ENCODE data around the gene MTCL1.

Gene MTCL1

GRCh38 chr18:8810157-8810556 is 104.8 kb downstream of the MTCL1 start:
- DNase-seq (ENCODE audit: low read depth in 2 of 2): no peak

- no peak for DNase-seq (ENCODE audit: low read depth in 2 of 2)
Observed at GRCh38 chr18:8811115-8811514, 105.8 kb downstream of the MTCL1 start.

GRCh38 chr18:8812631-8813030 is 107.3 kb downstream of the MTCL1 start:
- DNase-seq (ENCODE audit: low read depth in 2 of 2): no peak

- no peak for DNase-seq (ENCODE audit: low read depth in 2 of 2)
Observed at GRCh38 chr18:8813611-8814010, 108.3 kb downstream of the MTCL1 start.

- DNase-seq (ENCODE audit: low read depth in 2 of 2): no peak
Observed at GRCh38 chr18:8814206-8814605, 108.8 kb downstream of the MTCL1 start.

- no peak for DNase-seq (ENCODE audit: low read depth in 2 of 2)
Observed at GRCh38 chr18:8816220-8816619, 110.9 kb downstream of the MTCL1 start.

GRCh38 chr18:8816816-8817215 is 111.5 kb downstream of the MTCL1 start:
- DNase-seq (ENCODE audit: low read depth in 2 of 2): no peak

GRCh38 chr18:8818982-8819381 is 113.6 kb downstream of the MTCL1 start:
- DNase-seq (ENCODE audit: low read depth in 2 of 2): no peak

GRCh38 chr18:8820396-8821082 is 115.2 kb downstream of the MTCL1 start:
- DNase-seq (ENCODE audit: low read depth in 2 of 2): no peak

GRCh38 chr18:8821083-8821465 is 115.7 kb downstream of the MTCL1 start:
- DNase-seq (ENCODE audit: low read depth in 2 of 2): no peak

GRCh38 chr18:8821531-8821930 is 116.2 kb downstream of the MTCL1 start:
- no peak for DNase-seq (ENCODE audit: low read depth in 2 of 2)

- DNase-seq (ENCODE audit: low read depth in 2 of 2): no peak
Observed at GRCh38 chr18:8822643-8823042, 117.3 kb downstream of the MTCL1 start.

GRCh38 chr18:8823530-8823929 is 118.2 kb downstream of the MTCL1 start:
- no peak for DNase-seq (ENCODE audit: low read depth in 2 of 2)

- DNase-seq (ENCODE audit: low read depth in 2 of 2): no peak
Observed at GRCh38 chr18:8824846-8825245, 119.5 kb downstream of the MTCL1 start.

- no peak for DNase-seq (ENCODE audit: low read depth in 2 of 2)
Observed at GRCh38 chr18:8825273-8825672, 119.9 kb downstream of the MTCL1 start.

GRCh38 chr18:8825729-8826375 is 120.5 kb downstream of the MTCL1 start:
- no peak for DNase-seq (ENCODE audit: low read depth in 2 of 2)

- no peak for DNase-seq (ENCODE audit: low read depth in 2 of 2)
Observed at GRCh38 chr18:8826514-8826913, 121.2 kb downstream of the MTCL1 start.

- DNase-seq (ENCODE audit: low read depth in 2 of 2): no peak
Observed at GRCh38 chr18:8826971-8827370, 121.6 kb downstream of the MTCL1 start.

- no peak for DNase-seq (ENCODE audit: low read depth in 2 of 2)
Observed at GRCh38 chr18:8828300-8828699, 122.9 kb downstream of the MTCL1 start.

- DNase-seq (ENCODE audit: low read depth in 2 of 2): no peak
Observed at GRCh38 chr18:8828798-8829197, 123.4 kb downstream of the MTCL1 start.

GRCh38 chr18:8830067-8831060 is 125.0 kb downstream of the MTCL1 start:
- no peak for DNase-seq (ENCODE audit: low read depth in 2 of 2)

GRCh38 chr18:8831112-8831511 is 125.8 kb downstream of the MTCL1 start:
- DNase-seq (ENCODE audit: low read depth in 2 of 2): no peak

All from stimulated activated CD8-positive, alpha-beta memory T cell treated with anti-CD3 and anti-CD28 coated beads, Interleukin-7, amount 100 ng/mL, for 1 hour (primary cell).